Testis (tissue), 2 donors: Measurements from ENCODE around the gene CHCHD10.

ENCODE experiments used
- CTCF ChIP-seq, 3 experiments: fragments of 450-650 bp in 2 of 3; fragments of 200-600 bp in 1 of 3; sonication (generic) in 1 of 3; IDR thresholded peaks; one replicate each; pipeline ENCODE4 v1.5.1; 2016 to 2019; ENCODE audit warnings: antibody characterized with exemption in 3 of 3, mild to moderate bottlenecking in 2 of 3, moderate library complexity in 1 of 3
- POLR2A ChIP-seq: fragments of 450-650 bp; IDR thresholded peaks from one replicate; pipeline ENCODE4 v1.6.1; 2017; ENCODE audit warnings: antibody characterized with exemption, mild to moderate bottlenecking, moderate library complexity

GRCh38 chr22:23815541-23816155, 47.9 kb upstream of the CHCHD10 start:
- TF ChIP-seq CTCF (IDR thresholded peaks at IDR 0.05), result no peak
- no peak for TF ChIP-seq POLR2A
